Kidney (tissue), 14 donors: Measurements from ENCODE around the gene SNX2. TPM values are rescaled to one million over a fixed set of nuclear protein-coding genes. Genes with fewer than 3 reads are reported as not detected.

Experiments
- DNase-seq, 5 donors: peaks; one replicate each; pipeline ENCODE4 v3.0.0-alpha.2; 2013 to 2020
- FAIRE-seq: peaks from 2 replicates; lab custom pipeline; 2012; peaks lifted over from hg19 to GRCh38; lab: Jason Lieb, UNC
- H3K27ac ChIP-seq, 2 donors: one replicate each; pipeline ENCODE4 v1.7.0; 2013; ENCODE audit warnings: low read depth in 2 of 2, low read length in 2 of 2, inconsistent platforms in 1 of 2
- H3K27me3 ChIP-seq: one replicate; pipeline ENCODE4 v1.7.1; 2013; ENCODE audit warnings: low read length, inconsistent platforms; ENCODE audit not compliant: control insufficient read depth, insufficient read depth
- H3K36me3 ChIP-seq, 3 donors: one replicate each; pipeline versions ENCODE4 v1.7.0 to v1.7.1; 2013; ENCODE audit warnings: low read length in 3 of 3, control low read depth in 1 of 3, inconsistent platforms in 1 of 3; ENCODE audit not compliant: insufficient read depth in 3 of 3, control insufficient read depth in 2 of 3
- H3K4me1 ChIP-seq, 3 donors: one replicate each; pipeline versions ENCODE4 v1.7.0 to v1.7.1; 2013; ENCODE audit warnings: low read length in 3 of 3, inconsistent platforms in 1 of 3, low read depth in 1 of 3; ENCODE audit not compliant: control insufficient read depth in 2 of 3, insufficient read depth in 2 of 3
- H3K4me3 ChIP-seq, 3 donors: one replicate each; pipeline versions ENCODE4 v1.7.0 to v1.8.1; 2013; ENCODE audit warnings: low read length in 3 of 3, control low read depth in 1 of 3, inconsistent platforms in 1 of 3
- H3K9ac ChIP-seq, 3 donors: one replicate each; pipeline versions ENCODE4 v1.7.0 to v1.7.1; 2013; ENCODE audit warnings: low read length in 3 of 3, control low read depth in 1 of 3, inconsistent platforms in 1 of 3
- H3K9me3 ChIP-seq, 3 donors: one replicate each; pipeline versions ENCODE4 v1.7.0 to v1.7.1; 2013; ENCODE audit warnings: low read length in 3 of 3, control low read depth in 1 of 3, inconsistent platforms in 1 of 3; ENCODE audit not compliant: control insufficient read depth in 2 of 3, insufficient read depth in 1 of 3
- CTCF ChIP-seq: IDR thresholded peaks from 3 replicates; pipeline ENCODE4 v1.5.1; 2012; ENCODE audit warnings: mild to moderate bottlenecking, moderate library complexity, borderline replicate concordance; ENCODE audit not compliant: insufficient read depth; ENCODE audit errors: extremely low read depth
- intact Hi-C: fragments of 100-400 bp; cut with DNase I; formaldehyde crosslinking; loops from one replicate; pipeline ENCODE4 v1.11.1; 2022
- polyA plus RNA-seq: library from polyadenylated mRNA; stranded (reverse); fragments of 350-450 nt; fragmentation: Illumina TruSeq; extraction: RNeasy Lipid Tissue Mini Kit (QIAGEN cat#74804); gene quantifications from one replicate; pipeline ENCODE4 v1.2.3, GENCODE V29; 2014; ENCODE audit warnings: low read depth, low replicate concordance; ENCODE audit not compliant: insufficient read depth
- total RNA-seq: library from RNA; stranded (reverse); fragmentation: NEBNext Ultra II Directional; extraction: Animal tissue kit (Norgen Biotek cat#: 25700); gene quantifications from one replicate; pipeline ENCODE4 v1.2.1, GENCODE V29; 2021
- donor health status: control.
- donor health status: control.
- donor health status: control.
- donor health status: control.
- donor health status: control.
- donor health status: DM: yes; HTN: yes; CAD: no.
- donor health status: Normal renal cell carcinoma (clear cell type).

Gene SNX2
- total and polyA plus RNA-seq, 2 donors from 2014 or later: 75.8 to 81.3 TPM

DNA sequence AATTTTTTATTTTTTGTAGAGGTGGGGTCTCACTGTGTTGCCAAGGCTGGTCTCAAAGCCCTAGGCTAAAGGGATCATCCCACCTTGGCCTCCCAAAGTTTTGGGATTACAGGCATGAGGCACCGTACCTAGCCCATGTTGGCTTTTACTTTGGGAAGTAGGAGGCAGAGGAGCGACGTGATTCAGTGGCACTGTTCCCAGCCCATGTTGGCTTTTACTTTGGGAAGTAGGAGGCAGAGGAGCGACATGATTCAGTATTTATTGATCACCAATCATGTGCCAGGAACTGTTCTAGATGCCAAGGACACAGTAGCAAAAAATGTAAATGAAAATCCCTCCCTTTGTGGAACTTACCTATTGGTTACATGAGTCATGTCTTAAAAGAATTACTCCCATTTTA lies 88.8 kb downstream of the SNX2 start:
- Histone ChIP-seq H3K4me3 (no peak overlapping the region), H3K9me3 (no peaks in the 10 kb centered on the region), H3K27ac (no peak overlapping the region), H3K9ac (no peak overlapping the region), H3K27me3 (no peaks in the 10 kb centered on the region), H3K36me3 (no peaks in the 10 kb centered on the region), H3K4me1 (peaks cover 0 to 3% (median 0%) of the 10 kb centered on the region in 3 donors)
- no peak for FAIRE-seq
- TF ChIP-seq CTCF: no peak
- DNase-seq: no peak
- intact Hi-C loops: no loop called here

- no peak overlapping the region for H3K4me3 ChIP-seq
- no peak for DNase-seq
- no peak for FAIRE-seq
- H3K27ac ChIP-seq: no peak overlapping the region
- H3K9ac ChIP-seq: no peak overlapping the region
- no peaks in the 10 kb centered on the region for H3K9me3 ChIP-seq
- peaks cover 0 to 6% (median 0%) of the 10 kb centered on the region in 3 donors for H3K4me1 ChIP-seq
- TF ChIP-seq CTCF: no peak
- H3K36me3 ChIP-seq: no peaks in the 10 kb centered on the region
- H3K27me3 ChIP-seq: no peaks in the 10 kb centered on the region
- intact Hi-C loops: no loop called here
Measured at GRCh38 chr5:122864400-122864799, 89.5 kb downstream of the SNX2 start.

DNA sequence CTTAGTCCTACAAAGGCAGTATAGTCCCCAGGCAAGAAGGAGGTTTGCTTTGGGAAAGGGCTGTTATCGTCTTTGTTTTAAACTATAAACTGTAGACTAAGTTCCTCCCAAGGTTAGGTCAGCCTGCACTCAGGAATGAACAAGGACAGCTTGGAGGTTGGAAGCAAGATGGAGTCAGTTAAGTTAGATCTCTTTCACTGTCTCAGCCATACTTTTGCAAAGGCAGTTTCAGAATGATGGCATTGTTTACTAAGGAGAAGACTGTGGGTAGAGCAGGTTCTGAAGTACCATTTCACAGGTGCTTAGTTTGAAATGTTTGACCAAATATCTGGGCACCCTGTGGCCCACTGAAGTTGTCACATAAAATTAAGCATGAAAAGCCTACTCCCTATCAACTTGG lies 90.0 kb downstream of the SNX2 start:
- no peak for TF ChIP-seq CTCF
- no peak overlapping the region for H3K27ac ChIP-seq
- no peak overlapping the region for H3K9ac ChIP-seq
- DNase-seq (no peak), FAIRE-seq (no peak)
- H3K27me3 ChIP-seq: no peaks in the 10 kb centered on the region
- peaks cover 0 to 6% (median 0%) of the 10 kb centered on the region in 3 donors for H3K4me1 ChIP-seq
- H3K4me3 ChIP-seq: no peak overlapping the region
- no peaks in the 10 kb centered on the region for H3K36me3 ChIP-seq
- intact Hi-C loops: no loop called here
- no peaks in the 10 kb centered on the region for H3K9me3 ChIP-seq
